Measurements from ENCODE around the gene NPTN. TPM values are rescaled to one million over a fixed set of nuclear protein-coding genes. Genes with fewer than 3 reads are reported as not detected.
A peak's percentile ranks its signal among the peaks of the same experiment; 100 is the strongest.

The NPTN gene
- total RNA-seq, 1 experiment from 2014 or later, result 90.9 TPM

DNA sequence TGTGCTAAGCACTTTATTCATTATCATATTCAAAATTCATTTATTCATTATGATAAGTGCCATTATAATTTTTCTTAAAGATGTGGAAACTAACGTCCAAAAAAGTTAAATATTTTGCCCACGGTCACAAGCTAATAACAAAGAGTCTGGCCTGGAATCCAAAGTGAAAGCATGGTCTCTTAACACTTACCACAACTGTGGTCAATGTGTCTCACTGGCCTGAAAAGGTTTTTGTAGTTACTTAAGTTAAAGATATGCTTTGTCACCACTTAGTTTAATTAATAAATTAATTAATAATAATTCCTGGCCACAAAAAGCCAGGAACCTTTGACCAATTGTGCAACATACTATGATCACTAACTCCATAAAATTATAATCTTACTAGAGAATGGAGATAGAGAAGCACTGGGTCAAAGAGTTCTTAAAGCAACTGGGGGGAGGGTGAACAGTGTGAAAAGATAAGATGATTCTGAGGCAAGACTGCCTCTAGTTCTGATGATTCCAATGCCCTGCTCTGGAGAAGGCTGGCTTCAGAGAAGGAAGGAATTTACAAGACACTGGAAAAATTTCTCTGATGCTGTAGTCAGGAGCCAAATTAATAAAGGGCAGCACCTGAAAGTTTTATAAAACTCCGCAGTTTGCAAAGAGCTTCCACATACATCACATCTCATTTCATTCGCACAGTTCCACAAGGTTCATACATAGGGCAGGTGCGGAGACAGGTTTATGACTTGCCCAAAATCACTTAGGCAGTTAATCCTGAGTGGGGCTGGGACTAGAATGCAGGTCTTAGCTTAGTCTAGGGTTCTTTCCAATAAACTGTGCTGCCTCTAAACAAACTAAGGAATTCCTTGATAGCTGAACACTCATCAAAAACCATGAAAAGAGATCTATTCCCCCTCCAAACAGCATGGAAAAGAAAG, 32.5 kb downstream of the NPTN start:
- ATAC-seq (no peak), DNase-seq (ENCODE audit: low read depth, low spot score) (no peak)
- Histone ChIP-seq H2AFZ (ENCODE audit: low read depth, low read length, poor library complexity, severe bottlenecking) (no peak overlapping the region), H3K9me3 (ENCODE audit: control insufficient read depth in 1 of 2, insufficient read depth in 1 of 2, low read depth in 1 of 2, low read length in 2 of 2) (no peaks in the 10 kb centered on the region), H3K27ac (ENCODE audit: low read depth, low read length) (no peak overlapping the region; the same call in 1 of the 2 replicates), H3K9me2 (ENCODE audit: insufficient read depth) (no peaks in the 10 kb centered on the region), H3K4me3 (replicated peaks in 1 of 2; ENCODE audit: low read depth in 1 of 2, low read length in 2 of 2) (peak overlapping the region in 1 of 2 experiments; percentile 12; a peak in 1 of 4 replicates), H3K4me1 (ENCODE audit: control insufficient read depth in 1 of 2, insufficient read depth in 2 of 2, low read length in 2 of 2) (peaks cover 23 to 35% of the 10 kb centered on the region in 2 experiments), H4K20me1 (ENCODE audit: insufficient read depth) (peaks cover 15% of the 10 kb centered on the region; the same call in 1 of the 2 replicates), H3K36me3 (ENCODE audit: control insufficient read depth in 1 of 2, insufficient read depth in 2 of 2, low read length in 2 of 2) (no peaks in the 10 kb centered on the region), H3K4me2 (ENCODE audit: low read length) (peak overlapping the region; percentile 69), H3K9ac (ENCODE audit: low read length) (no peak overlapping the region), H3K79me2 (ENCODE audit: insufficient read depth, low read length) (peaks cover 97% of the 10 kb centered on the region), H3K27me3 (ENCODE audit: insufficient read depth, low read length) (no peaks in the 10 kb centered on the region)
- ChIA-PET POLR2A (no interaction called here), CTCF (no interaction called here), RAD21 (ENCODE audit: low non-redundant PET in 1 of 2, low total read pairs in 2 of 2, uncharacterized antibody in 2 of 2, unreplicated experiment in 2 of 2) (no interaction called here)
- intact Hi-C loops (cut with micrococcal nuclease), result no loop called here
- TF ChIP-seq POLR2AphosphoS5 (IDR thresholded peaks at IDR 0.05; ENCODE audit: low read depth, low read length) (no peak), SIN3A (IDR thresholded peaks at IDR 0.05; ENCODE audit: low read depth) (no peak), TCF7L2 (IDR thresholded peaks at IDR 0.05; ENCODE audit: borderline replicate concordance, extremely low read depth, insufficient read depth, insufficient read length) (no peak), JUND (IDR thresholded peaks at IDR 0.05) (no peak), POLR2A (IDR thresholded peaks at IDR 0.05; ENCODE audit: borderline replicate concordance, extremely low read depth, insufficient read depth, insufficient read length) (no peak), SRF (IDR thresholded peaks at IDR 0.05; ENCODE audit: low read depth) (no peak), CEBPB (IDR thresholded peaks at IDR 0.05; ENCODE audit: low read depth) (no peak), ZNF274 (IDR thresholded peaks at IDR 0.05; ENCODE audit: low read depth, low read length) (no peak), CBX3 (IDR thresholded peaks at IDR 0.05; ENCODE audit: low read depth) (no peak), ZFX (IDR thresholded peaks at IDR 0.05) (no peak), EZH2phosphoT487 (IDR thresholded peaks at IDR 0.05; ENCODE audit: borderline replicate concordance) (no peak), FOSL1 (IDR thresholded peaks at IDR 0.05; ENCODE audit: low read depth) (no peak)
- TF ChIP-seq, protein P1, sequence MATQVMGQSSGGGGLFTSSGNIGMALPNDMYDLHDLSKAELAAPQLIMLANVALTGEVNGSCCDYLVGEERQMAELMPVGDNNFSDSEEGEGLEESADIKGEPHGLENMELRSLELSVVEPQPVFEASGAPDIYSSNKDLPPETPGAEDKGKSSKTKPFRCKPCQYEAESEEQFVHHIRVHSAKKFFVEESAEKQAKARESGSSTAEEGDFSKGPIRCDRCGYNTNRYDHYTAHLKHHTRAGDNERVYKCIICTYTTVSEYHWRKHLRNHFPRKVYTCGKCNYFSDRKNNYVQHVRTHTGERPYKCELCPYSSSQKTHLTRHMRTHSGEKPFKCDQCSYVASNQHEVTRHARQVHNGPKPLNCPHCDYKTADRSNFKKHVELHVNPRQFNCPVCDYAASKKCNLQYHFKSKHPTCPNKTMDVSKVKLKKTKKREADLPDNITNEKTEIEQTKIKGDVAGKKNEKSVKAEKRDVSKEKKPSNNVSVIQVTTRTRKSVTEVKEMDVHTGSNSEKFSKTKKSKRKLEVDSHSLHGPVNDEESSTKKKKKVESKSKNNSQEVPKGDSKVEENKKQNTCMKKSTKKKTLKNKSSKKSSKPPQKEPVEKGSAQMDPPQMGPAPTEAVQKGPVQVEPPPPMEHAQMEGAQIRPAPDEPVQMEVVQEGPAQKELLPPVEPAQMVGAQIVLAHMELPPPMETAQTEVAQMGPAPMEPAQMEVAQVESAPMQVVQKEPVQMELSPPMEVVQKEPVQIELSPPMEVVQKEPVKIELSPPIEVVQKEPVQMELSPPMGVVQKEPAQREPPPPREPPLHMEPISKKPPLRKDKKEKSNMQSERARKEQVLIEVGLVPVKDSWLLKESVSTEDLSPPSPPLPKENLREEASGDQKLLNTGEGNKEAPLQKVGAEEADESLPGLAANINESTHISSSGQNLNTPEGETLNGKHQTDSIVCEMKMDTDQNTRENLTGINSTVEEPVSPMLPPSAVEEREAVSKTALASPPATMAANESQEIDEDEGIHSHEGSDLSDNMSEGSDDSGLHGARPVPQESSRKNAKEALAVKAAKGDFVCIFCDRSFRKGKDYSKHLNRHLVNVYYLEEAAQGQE (IDR thresholded peaks at IDR 0.05; ENCODE audit: low read depth), result no peak
- TF ChIP-seq, protein P2, sequence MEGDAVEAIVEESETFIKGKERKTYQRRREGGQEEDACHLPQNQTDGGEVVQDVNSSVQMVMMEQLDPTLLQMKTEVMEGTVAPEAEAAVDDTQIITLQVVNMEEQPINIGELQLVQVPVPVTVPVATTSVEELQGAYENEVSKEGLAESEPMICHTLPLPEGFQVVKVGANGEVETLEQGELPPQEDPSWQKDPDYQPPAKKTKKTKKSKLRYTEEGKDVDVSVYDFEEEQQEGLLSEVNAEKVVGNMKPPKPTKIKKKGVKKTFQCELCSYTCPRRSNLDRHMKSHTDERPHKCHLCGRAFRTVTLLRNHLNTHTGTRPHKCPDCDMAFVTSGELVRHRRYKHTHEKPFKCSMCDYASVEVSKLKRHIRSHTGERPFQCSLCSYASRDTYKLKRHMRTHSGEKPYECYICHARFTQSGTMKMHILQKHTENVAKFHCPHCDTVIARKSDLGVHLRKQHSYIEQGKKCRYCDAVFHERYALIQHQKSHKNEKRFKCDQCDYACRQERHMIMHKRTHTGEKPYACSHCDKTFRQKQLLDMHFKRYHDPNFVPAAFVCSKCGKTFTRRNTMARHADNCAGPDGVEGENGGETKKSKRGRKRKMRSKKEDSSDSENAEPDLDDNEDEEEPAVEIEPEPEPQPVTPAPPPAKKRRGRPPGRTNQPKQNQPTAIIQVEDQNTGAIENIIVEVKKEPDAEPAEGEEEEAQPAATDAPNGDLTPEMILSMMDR (IDR thresholded peaks at IDR 0.05 in 2 of 3, conservative IDR thresholded peaks at IDR 0.05 in 1 of 3; ENCODE audit: borderline replicate concordance in 1 of 3, insufficient read depth in 1 of 3, low read depth in 2 of 3, low read length in 2 of 3), result no peak
- BruUV-seq (replicated peaks), result no TSS peak

Measured in HCT116 (cell line).